H9 (cell line): ENCODE results near the gene CCDC160. TPM values are rescaled to one million over a fixed set of nuclear protein-coding genes. Genes with fewer than 3 reads are reported as not detected.
"Not testable (repeated sequence)": the region's sequence is repeated elsewhere in the genome, so short reads cannot be mapped to it uniquely, and the experiment has no call there.

ENCODE experiments used
- DNase-seq: peaks from one replicate; pipeline ENCODE4 v3.0.0-alpha.2; 2017
- H2AFZ ChIP-seq: one replicate; pipeline ENCODE4 v1.6.1; 2013; ENCODE audit warnings: mild to moderate bottlenecking, low read length, control low read depth, moderate library complexity
- H2AK5ac ChIP-seq: 2 replicates; pipeline ENCODE4 v1.6.1; 2013; ENCODE audit warnings: low read length, control low read depth, mixed read lengths; ENCODE audit not compliant: insufficient read length
- H2BK120ac ChIP-seq: one replicate; pipeline ENCODE4 v1.6.1; 2013; ENCODE audit warnings: low read depth, mild to moderate bottlenecking, low read length, control low read depth, inconsistent platforms; ENCODE audit not compliant: poor library complexity, severe bottlenecking
- H2BK12ac ChIP-seq: 2 replicates; pipeline ENCODE4 v1.6.1; 2013; ENCODE audit warnings: low read length, control low read depth, mixed read lengths, low read depth; ENCODE audit not compliant: insufficient read length
- H2BK15ac ChIP-seq: 2 replicates; pipeline ENCODE4 v1.6.1; 2013; ENCODE audit warnings: low read depth, low read length, control low read depth
- H2BK20ac ChIP-seq: one replicate; pipeline ENCODE4 v1.6.1; 2013; ENCODE audit warnings: low read depth, mild to moderate bottlenecking, low read length, control low read depth, inconsistent platforms; ENCODE audit not compliant: poor library complexity, severe bottlenecking
- H2BK5ac ChIP-seq: 2 replicates; pipeline ENCODE4 v1.6.1; 2013; ENCODE audit warnings: low read length, control low read depth, mixed read lengths; ENCODE audit not compliant: insufficient read length
- H3K14ac ChIP-seq: 2 replicates; pipeline ENCODE4 v1.6.1; 2013; ENCODE audit warnings: low read length, control low read depth; ENCODE audit not compliant: insufficient read depth
- H3K18ac ChIP-seq: 2 replicates; pipeline ENCODE4 v1.6.1; 2013; ENCODE audit warnings: low read depth, mild to moderate bottlenecking, mixed read lengths, low read length, control low read depth; ENCODE audit not compliant: insufficient read length
- H3K23ac ChIP-seq: 2 replicates; pipeline ENCODE4 v1.6.1; 2013; ENCODE audit warnings: low read length, control low read depth, mixed read lengths, low read depth; ENCODE audit not compliant: insufficient read length
- H3K23me2 ChIP-seq: 2 replicates; pipeline ENCODE4 v1.6.1; 2013; ENCODE audit warnings: low read depth, mild to moderate bottlenecking, mixed read lengths, low read length, control low read depth; ENCODE audit not compliant: insufficient read length, poor library complexity, severe bottlenecking
- H3K27ac ChIP-seq: 2 replicates; pipeline ENCODE4 v1.5.1; 2013; ENCODE audit warnings: low read length, control low read depth, mixed read lengths, low read depth; ENCODE audit not compliant: insufficient read length
- H3K27me3 ChIP-seq: 2 replicates; pipeline ENCODE4 v1.6.1; 2013; ENCODE audit warnings: low read length, control low read depth, inconsistent platforms; ENCODE audit not compliant: insufficient read depth
- H3K4ac ChIP-seq: 2 replicates; pipeline ENCODE4 v1.6.1; 2013; ENCODE audit warnings: low read depth, mild to moderate bottlenecking, control low read depth, inconsistent platforms, low read length, moderate library complexity
- H3K4me1 ChIP-seq: 2 replicates; pipeline ENCODE4 v1.6.1; 2013; ENCODE audit warnings: low read length, control low read depth, inconsistent platforms; ENCODE audit not compliant: insufficient read depth
- H3K4me2 ChIP-seq: 2 replicates; pipeline ENCODE4 v1.6.1; 2013; ENCODE audit warnings: low read length, control low read depth, mixed read lengths; ENCODE audit not compliant: insufficient read length, insufficient read depth
- H3K56ac ChIP-seq: 2 replicates; pipeline ENCODE4 v1.6.1; 2013; ENCODE audit warnings: low read depth, mild to moderate bottlenecking, mixed read lengths, low read length, control low read depth; ENCODE audit not compliant: insufficient read length
- H3K79me1 ChIP-seq: 2 replicates; pipeline ENCODE4 v1.6.1; 2013; ENCODE audit warnings: low read depth, mild to moderate bottlenecking, moderate library complexity, low read length, control low read depth, inconsistent platforms; ENCODE audit not compliant: insufficient read depth, poor library complexity, severe bottlenecking
- H3K79me2 ChIP-seq: 2 replicates; pipeline ENCODE4 v1.6.1; 2013; ENCODE audit warnings: low read length, control low read depth, inconsistent platforms; ENCODE audit not compliant: insufficient read depth
- H3K9ac ChIP-seq: 2 replicates; pipeline ENCODE4 v1.6.1; 2013; ENCODE audit warnings: low read length, control low read depth, mixed read lengths; ENCODE audit not compliant: insufficient read length; ENCODE audit errors: extremely low read depth
- H3K9me3 ChIP-seq: one replicate; pipeline ENCODE4 v1.6.1; 2013; ENCODE audit warnings: low read depth, low read length, inconsistent platforms; ENCODE audit not compliant: control insufficient read depth
- H3T11ph ChIP-seq: one replicate; pipeline ENCODE4 v1.6.1; 2013; ENCODE audit warnings: mild to moderate bottlenecking, low read length, control low read depth, inconsistent platforms
- H4K20me1 ChIP-seq: one replicate; pipeline ENCODE4 v1.6.1; 2013; ENCODE audit not compliant: control insufficient read depth, insufficient read length, insufficient read depth
- H4K5ac ChIP-seq: 2 replicates; pipeline ENCODE4 v1.6.1; 2013; ENCODE audit warnings: low read depth, mild to moderate bottlenecking, mixed read lengths, low read length, control low read depth; ENCODE audit not compliant: insufficient read length
- H4K8ac ChIP-seq: replicated peaks from 2 replicates; pipeline ENCODE4 v1.6.1; 2013; ENCODE audit warnings: low read length, control low read depth, mixed read lengths, low read depth; ENCODE audit not compliant: insufficient read length
- H4K91ac ChIP-seq: 2 replicates; pipeline ENCODE4 v1.6.1; 2013; ENCODE audit warnings: low read depth, mild to moderate bottlenecking, moderate library complexity, mixed read lengths, low read length, control low read depth; ENCODE audit not compliant: insufficient read length
- H3K27ac Mint-ChIP-seq, 3 experiments: 2 replicates in 2 of 3; 3 replicates in 1 of 3; pipeline ENCODE4 v1.8.0; 2020 to 2021; ENCODE audit warnings: mixed read lengths in 3 of 3, mild to moderate bottlenecking in 1 of 3, moderate library complexity in 1 of 3
- H3K27me3 Mint-ChIP-seq: 2 replicates; pipeline ENCODE4 v1.8.0; 2021; ENCODE audit warnings: low read depth, mild to moderate bottlenecking, moderate library complexity, mixed read lengths
- H3K36me3 Mint-ChIP-seq, 3 experiments: 2 replicates in 2 of 3; 3 replicates in 1 of 3; pipeline ENCODE4 v1.8.0; 2020 to 2021; ENCODE audit warnings: low read depth in 3 of 3, mixed read lengths in 3 of 3; ENCODE audit not compliant: insufficient read depth in 1 of 3
- H3K4me1 Mint-ChIP-seq, 2 experiments: 2 replicates each; pipeline ENCODE4 v1.8.0; 2020; ENCODE audit warnings: mixed read lengths in 2 of 2
- H3K4me3 Mint-ChIP-seq, 2 experiments: 2 replicates in 1 of 2; 3 replicates in 1 of 2; pipeline ENCODE4 v1.8.0; 2020 to 2021; ENCODE audit warnings: mild to moderate bottlenecking in 2 of 2, mixed read lengths in 2 of 2, moderate library complexity in 1 of 2
- H3K9me3 Mint-ChIP-seq, 2 experiments: 2 replicates in 1 of 2; 3 replicates in 1 of 2; pipeline ENCODE4 v1.8.0; 2020; ENCODE audit warnings: mild to moderate bottlenecking in 2 of 2, mixed read lengths in 2 of 2, moderate library complexity in 1 of 2
- CTCF ChIP-seq: fragments of 200-600 bp; sonication (generic); conservative IDR thresholded peaks from 3 replicates; pipeline ENCODE4 v1.8.0; 2021; ENCODE audit warnings: antibody characterized with exemption, mild to moderate bottlenecking
- WGBS: extraction: QIAGEN DNeasy Blood & Tissue Kit; methylation state at CpG from one replicate; pipeline ENCODE4 v1.1.7; 2013; ENCODE audit warnings: missing lambda C conversion rate, low lambda C conversion rate, mixed read lengths; ENCODE audit not compliant: insufficient read length; ENCODE audit errors: extremely low coverage; 5-methylcytosine and 5-hydroxymethylcytosine counted together
- total RNA-seq: library from RNA; stranded (reverse); gene quantifications from 2 replicates; pipeline ENCODE4 v1.2.1, GENCODE V29; 2021

The CCDC160 gene
- total RNA-seq, 1 experiment from 2014 or later = 1.2 TPM

DNA sequence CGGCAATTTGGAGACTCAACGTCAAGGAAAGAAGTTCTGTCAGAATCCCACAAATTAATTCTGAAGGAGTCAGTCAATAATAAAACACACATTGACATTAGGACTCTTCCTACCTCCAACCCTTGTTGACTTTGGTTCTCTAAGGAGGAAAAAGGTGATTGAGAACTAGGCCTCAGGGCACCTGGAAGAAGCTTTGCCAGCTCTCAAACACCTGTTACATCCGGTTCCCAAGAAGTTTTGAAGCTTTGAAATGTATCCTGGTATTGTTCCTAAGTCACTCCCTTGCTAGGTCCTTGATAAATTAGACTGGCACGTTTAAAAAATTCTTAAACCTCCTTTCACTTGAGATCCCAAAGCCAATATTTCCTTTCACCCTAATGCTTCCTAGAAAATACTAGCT, 1.7 kb upstream of the CCDC160 start:
- no peak overlapping the region for H3K14ac ChIP-seq
- Mint-ChIP-seq H3K27ac (no peak overlapping the region), H3K9me3 (peaks cover 0 to 31% of the 10 kb centered on the region in 2 experiments; a peak in 2 of 5 replicates), H3K4me3 (peak overlapping the region in 1 of 2 experiments; percentile 6; a peak in 1 of 5 replicates), H3K36me3 (no peaks in the 10 kb centered on the region; a peak in 1 of 7 replicates), H3K27me3 (peaks cover 4% of the 10 kb centered on the region; the same call in 1 of the 2 replicates), H3K4me1 (peaks cover 17 to 25% of the 10 kb centered on the region in 2 experiments)
- H3K27me3 ChIP-seq = no peaks in the 10 kb centered on the region
- no peak overlapping the region for H2AK5ac ChIP-seq
- H3K23ac ChIP-seq = no peak overlapping the region
- no peak overlapping the region for H4K8ac ChIP-seq
- H4K91ac ChIP-seq = no peak overlapping the region
- TF ChIP-seq CTCF = no peak
- no peak overlapping the region for H3T11ph ChIP-seq
- peaks cover 4% of the 10 kb centered on the region for H3K23me2 ChIP-seq
- no peak overlapping the region for H3K18ac ChIP-seq
- H3K9ac ChIP-seq = no peak overlapping the region
- no peaks in the 10 kb centered on the region for H3K79me1 ChIP-seq
- WGBS = no CpG with 5 or more reads among the region's 4 CpGs
- DNase-seq = no peak
- no peaks in the 10 kb centered on the region for H4K20me1 ChIP-seq
- H3K27ac ChIP-seq = no peak overlapping the region
- no peak overlapping the region for H2BK20ac ChIP-seq
- H4K5ac ChIP-seq = no peak overlapping the region
- no peak overlapping the region for H3K4me2 ChIP-seq
- no peak overlapping the region for H3K4ac ChIP-seq
- no peak overlapping the region for H2BK12ac ChIP-seq
- no peak overlapping the region for H3K56ac ChIP-seq
- H3K79me2 ChIP-seq = no peaks in the 10 kb centered on the region
- no peak overlapping the region for H2BK15ac ChIP-seq
- no peak overlapping the region for H2AFZ ChIP-seq
- H2BK5ac ChIP-seq = no peak overlapping the region
- no peaks in the 10 kb centered on the region for H3K9me3 ChIP-seq
- H2BK120ac ChIP-seq = no peak overlapping the region
- H3K4me1 ChIP-seq = peaks cover 8% of the 10 kb centered on the region; the same call in 1 of the 2 replicates

- not testable (repeated sequence) for H3K79me2 ChIP-seq, H2AFZ ChIP-seq, H2BK20ac ChIP-seq, H4K91ac ChIP-seq, H3K27me3 ChIP-seq, H3K36me3 Mint-ChIP-seq, H2BK12ac ChIP-seq, H2BK5ac ChIP-seq, H3K9me3 ChIP-seq, H4K20me1 ChIP-seq, H3K27ac ChIP-seq, H3K23ac ChIP-seq, H2AK5ac ChIP-seq, H3K9ac ChIP-seq, H3K18ac ChIP-seq, H3K56ac ChIP-seq, H3K23me2 ChIP-seq, H3K79me1 ChIP-seq, H3T11ph ChIP-seq, H3K4me1 ChIP-seq, H4K5ac ChIP-seq, H2BK15ac ChIP-seq, H3K27ac Mint-ChIP-seq, H3K14ac ChIP-seq, H3K27me3 Mint-ChIP-seq, H2BK120ac ChIP-seq, H3K4ac ChIP-seq, DNase-seq, H4K8ac ChIP-seq
- Mint-ChIP-seq H3K4me1 (peaks cover 27 to 46% of the 10 kb centered on the region in 2 experiments), H3K4me3 (peak overlapping the region; percentile 57 to 81; a peak in 4 of 5 replicates), H3K9me3 (peaks cover 0 to 29% of the 10 kb centered on the region in 2 experiments; a peak in 2 of 5 replicates)
- H3K4me2 ChIP-seq = peak overlapping the region; percentile 65
- no CpG with 5 or more reads among the region's 9 CpGs for WGBS
Observed at GRCh38 chrX:134238144-134238543, 1.2 kb downstream of the CCDC160 start.
